Measurements from ENCODE around the gene NEUROD6. TPM values are rescaled to one million over a fixed set of nuclear protein-coding genes. Genes with fewer than 3 reads are reported as not detected.

Gene NEUROD6
- polyA plus RNA-seq (ENCODE audit: insufficient read depth in 1 of 5, insufficient read length in 5 of 5, low replicate concordance in 1 of 5) = under 1 TPM in 2 of 5 donors, not detected in 3; 0.12 to 0.22 TPM
- long read RNA-seq, donor 1 = 0 reads
- long read RNA-seq, donor 2 = 0 reads
- long read RNA-seq, donor 3 = 0 reads
- long read RNA-seq, donor 4, transcript NEUROD6-201 (2 exons, 2,131 nt) = major isoform, 6 of 6 reads
- long read RNA-seq, donor 4, partial matches to known transcripts = 0 of 6 reads
- long read RNA-seq, donor 4, other reads (novel, unspliced or antisense) = 0 of 6 reads
- long read RNA-seq, donor 5 = 0 reads
- long read RNA-seq, donor 6 = 0 reads
- long read RNA-seq, donor 7 = 0 reads
- long read RNA-seq, donor 8, partial matches to known transcripts = 0 of 2 reads
- long read RNA-seq, donor 8, other reads (novel, unspliced or antisense) = 0 of 2 reads

DNA sequence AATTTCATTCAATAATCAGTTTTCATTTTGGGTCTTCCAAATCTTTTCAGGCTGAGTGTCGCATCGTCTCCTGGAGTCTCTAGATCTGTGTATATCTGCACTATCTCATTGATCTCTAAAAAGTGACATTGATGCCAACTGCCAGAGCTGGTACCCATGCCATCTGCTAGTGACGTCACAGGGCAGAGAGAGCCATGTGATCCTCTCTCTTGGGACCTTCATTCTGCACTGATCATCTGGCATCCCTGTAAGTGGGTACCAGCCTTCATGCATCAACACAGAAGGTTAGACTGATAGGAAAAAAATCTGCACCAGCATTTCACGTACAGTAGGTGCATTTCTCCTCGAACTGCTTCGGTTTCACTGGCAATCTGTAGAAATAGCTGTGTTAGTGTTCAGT, at the start of gene NEUROD6:
Gene NEUROD6, minus strand, starts transcription at position 124 of the 400 bp plus-strand sequence. CDS start 1,458 bp downstream, outside the sequence.
- DNase-seq = no peak

DNA sequence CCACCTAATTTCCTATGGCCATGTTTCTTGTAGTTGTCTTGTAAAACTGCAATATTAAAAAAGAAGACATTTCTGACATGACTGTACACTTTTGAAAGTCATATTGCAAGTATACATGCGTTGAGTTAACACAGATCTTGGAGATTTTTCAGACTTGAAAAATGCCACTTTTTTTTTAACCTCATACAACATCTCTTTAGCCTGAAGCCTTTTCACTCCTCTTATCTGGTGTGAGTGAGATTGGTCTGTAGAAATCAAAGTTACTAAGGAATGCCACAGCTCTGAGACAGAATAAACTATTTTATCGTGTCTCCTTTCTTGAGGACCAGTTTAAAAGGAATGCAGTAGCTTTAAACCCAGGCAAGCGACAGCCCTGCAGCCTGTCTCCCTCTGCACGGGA, 43.9 kb upstream of the NEUROD6 start:
- no peak for DNase-seq

DNA sequence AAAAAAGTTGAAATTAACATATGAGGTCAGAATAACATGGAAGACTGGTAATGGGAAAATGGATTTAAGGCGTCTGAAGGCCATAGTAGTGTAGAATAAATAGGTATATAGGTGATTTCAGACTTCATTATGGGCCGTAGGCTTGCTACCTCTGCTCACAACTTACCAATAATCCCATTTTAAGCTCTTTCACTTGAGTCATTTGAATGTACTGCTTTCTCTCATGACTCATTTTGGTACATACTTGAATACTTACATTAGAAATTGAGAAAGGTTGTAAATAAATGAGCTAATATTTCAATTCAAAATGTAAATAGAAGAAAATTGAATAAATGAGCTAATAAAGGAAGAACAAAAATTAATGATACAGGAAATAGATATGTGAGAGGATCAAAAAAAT, 42.2 kb upstream of the NEUROD6 start:
- DNase-seq = no peak

DNA sequence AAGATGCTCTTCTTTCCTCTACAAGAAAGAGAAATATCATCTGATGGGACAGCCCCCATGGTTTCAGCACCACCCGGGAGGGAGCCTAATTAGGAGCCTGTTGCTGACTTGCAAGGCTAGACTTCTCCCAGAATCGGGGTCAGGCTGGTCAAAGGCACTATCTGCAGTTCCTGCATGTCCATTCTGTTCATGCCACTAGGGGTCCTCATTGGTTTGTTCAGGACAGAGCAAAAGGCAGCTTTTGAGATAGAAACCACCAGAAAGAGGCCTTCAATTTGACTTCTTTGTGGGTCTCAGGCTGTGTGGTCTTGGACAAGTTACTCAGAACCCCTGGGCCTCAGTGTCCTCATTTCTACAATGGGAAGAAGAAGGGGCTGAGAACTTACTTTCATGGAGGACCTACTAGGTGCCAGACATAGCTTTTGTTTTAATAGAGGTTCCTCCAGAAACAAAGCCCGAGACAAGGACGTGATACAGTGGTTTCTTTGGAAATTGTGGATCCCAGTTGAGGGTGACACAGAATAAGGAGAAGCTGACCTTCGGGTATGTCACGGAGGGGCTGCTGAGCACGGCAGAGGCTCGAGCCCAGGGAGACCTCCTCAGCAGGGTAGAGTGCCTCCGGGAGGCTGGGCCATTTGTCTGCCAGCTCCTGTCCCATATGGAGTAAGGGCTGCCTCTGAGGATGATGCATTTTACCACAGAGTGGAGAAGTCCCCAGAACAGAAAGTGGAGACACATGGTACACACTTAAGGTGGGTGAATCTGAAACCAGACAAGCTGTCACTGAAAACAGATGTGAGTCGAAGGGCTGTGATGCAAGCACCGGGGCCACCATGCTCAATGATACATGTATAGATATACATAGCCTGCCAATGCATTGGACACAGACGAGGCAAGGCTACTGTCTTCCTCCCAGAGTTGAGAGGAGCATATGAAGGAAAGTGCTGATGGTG, 33.1 kb upstream of the NEUROD6 start:
- peak; percentile 47 to 60 for DNase-seq

DNA sequence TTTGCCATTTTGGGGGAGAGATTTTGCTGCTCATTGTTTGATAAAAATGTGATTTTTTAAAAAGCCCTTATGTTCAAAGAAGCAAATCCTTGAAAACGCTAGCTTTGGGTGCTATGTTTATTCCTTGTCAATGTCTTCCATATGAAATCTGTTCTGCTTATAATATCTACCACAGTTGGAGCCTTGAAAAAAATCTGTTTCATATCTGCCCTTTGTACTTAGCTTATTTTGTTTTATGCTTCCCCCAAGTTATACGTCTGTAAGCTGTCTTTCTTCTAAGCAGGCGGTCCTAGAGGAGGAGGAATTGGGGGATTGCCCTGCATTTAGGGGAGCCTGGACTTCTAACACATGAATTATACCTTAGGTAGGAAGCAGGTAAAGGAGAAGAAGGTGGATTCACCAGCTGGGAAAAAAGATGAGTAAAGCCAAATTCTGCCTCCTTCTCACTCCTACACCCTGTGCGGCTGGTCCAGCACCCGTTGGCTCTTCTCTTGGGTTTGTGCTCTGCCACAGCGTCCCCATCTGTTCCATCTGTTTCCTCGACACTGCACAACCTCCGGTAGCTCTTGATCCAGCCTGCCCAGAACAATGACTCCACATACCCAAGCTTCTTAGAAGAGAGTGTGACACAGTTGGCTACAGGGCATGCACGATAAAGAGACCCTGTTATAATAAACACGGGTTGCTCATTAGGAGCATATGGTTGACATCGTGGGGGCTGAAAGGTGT, 31.9 kb upstream of the NEUROD6 start:
- no peak for DNase-seq

DNA sequence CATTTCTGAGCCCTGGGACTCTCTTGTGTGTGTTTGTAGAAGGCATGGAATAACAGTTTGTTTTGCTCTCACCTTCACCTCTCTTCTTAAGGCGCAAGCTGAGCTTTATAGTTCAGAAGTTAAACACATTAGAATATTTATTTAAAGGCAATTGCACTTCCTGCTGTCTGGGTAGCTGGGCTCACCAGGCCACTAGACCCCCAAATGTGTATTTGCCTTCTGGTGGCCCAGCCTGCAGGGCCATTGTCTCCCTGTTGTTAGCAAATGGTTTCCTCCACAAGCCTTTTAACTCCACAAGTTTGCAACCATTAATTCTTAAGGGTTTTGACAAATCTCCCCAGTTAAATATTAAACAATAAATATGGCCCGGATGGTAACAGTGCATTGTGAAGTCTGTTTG, 31.1 kb upstream of the NEUROD6 start:
- no peak for DNase-seq

DNA sequence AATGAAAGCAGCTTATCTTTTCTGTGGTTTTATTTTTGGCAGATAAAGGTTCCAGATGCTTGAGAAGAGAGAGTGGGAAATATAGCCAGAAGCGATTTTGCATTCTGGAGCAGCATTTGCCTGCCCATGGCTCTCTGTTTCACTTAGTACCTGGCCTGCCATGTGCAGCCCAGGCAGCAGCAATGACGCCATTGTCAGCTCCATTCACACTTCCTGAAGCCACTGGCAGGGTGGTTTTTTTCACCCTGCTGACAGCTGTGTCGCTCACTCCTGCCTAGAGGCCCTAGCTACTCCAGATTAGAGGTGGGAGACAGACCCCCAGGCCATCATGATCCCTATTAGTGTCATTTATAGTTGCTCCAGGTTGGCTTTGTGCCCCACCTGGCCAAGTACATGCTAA, 30.1 kb upstream of the NEUROD6 start:
- no peak for DNase-seq

DNA sequence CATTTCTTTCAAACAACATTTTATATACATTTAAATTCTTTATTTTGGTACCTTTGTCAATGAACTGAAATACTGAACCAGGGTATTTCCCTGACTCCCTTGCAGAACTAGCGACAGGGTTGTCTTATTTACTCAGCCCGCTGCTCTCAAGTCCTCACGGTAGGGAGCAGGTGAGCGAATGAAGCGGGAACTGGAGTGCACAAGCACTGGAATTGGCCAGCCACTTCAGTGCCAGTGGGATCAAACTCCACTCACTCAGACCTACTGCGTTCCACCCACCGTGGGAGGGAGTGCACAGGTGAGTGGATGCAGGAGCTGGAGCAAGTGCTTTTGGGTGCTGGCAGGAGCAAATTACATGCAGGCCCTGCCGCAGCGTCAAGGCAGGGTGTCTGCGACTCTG, 28.1 kb upstream of the NEUROD6 start:
- no peak for DNase-seq

DNA sequence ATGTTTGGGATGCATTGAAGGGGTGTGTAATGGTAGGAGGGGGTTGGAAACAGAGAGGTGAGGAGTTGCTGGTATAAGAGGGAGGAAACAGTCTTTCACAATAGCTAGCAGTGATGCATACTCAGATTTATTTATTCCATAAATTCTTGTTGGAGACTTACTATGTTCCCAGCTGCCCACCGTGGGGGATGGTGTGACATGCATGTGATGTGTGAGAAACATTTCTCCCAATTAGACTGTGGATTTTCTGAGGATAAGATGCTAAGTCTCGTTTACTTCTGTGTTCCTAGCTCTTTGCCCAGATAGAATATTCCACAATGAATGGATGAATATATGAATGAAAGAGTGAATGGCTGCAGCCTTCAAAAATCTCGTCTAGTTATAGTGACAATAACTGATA, 23.0 kb upstream of the NEUROD6 start:
- DNase-seq = no peak

DNA sequence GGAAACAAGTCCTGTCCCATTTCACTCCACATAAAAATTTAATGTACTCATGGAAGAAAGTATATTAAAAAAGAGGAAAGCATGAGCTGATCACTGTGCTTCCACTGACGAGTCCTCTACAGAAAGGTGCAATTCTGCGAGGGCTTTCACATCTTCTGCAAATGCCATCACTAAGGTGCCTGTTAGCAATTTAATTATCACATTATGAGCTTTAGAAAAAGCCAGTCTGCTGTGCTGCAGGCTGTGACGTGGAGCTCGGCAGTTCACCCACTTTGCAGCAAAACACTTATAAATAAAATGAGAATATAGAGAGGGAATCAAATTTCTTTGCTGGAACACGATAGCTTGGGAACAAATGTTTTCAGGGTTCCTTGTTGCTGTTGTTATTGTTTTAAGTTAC, 22.5 kb upstream of the NEUROD6 start:
- no peak for DNase-seq

DNA sequence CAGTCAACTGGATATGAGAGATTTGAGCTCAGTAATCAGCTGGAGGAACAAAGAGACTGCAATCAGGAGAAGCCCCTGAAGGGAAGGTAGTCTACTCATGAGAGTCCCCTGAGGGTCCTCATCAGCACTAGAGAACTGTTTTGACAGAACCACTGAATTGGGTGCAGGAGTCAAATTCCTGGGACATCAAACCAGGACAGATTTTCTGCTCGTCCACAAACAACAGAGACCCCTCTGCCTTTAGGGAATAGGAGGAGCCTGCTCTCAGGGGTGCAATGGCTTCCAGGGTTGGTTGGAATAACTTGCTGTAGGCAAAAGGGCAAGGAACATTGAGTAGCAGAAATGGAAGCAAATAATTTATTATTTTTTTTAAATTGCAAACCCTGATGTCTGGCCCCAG, 21.9 kb upstream of the NEUROD6 start:
- no peak for DNase-seq

DNA sequence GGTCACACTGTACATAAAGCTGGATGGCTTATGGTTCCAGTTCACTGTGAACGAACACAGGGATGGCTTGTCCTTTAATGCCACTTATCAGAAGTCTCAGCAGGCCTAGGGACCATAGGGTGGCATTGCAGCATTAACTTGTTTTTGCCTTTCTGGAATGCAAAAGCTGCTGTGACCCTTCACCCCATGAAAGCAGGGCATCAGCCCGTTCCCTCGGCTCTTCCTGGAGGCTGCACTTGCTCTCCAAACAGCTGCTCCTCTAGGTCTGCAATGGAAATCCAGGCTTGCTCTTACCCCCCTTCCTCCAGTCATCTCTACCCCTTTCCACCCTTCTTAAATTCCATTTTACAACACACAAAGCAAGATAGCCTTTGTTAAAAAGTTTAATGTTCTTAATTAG, 17.9 kb upstream of the NEUROD6 start:
- DNase-seq = no peak

DNA sequence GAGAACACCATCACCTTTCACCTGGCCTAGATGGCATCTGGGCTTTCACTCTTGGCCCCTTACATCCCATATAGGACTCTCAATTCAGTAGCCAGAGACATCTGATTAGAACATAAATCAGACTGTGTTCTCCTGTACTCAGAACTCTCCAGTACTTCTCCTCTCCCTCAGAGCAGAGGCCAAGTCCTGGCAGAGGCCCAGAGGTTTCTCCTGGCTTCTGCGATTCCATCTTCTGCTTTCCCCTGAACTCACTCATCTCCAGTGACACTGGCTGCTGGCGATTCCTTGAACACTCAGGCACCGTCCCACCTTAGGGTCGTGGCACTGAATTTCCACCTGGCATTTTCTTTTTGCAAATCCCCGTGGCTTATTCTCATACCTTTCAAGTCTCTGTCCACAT, 4.9 kb upstream of the NEUROD6 start:
- DNase-seq = no peak

DNA sequence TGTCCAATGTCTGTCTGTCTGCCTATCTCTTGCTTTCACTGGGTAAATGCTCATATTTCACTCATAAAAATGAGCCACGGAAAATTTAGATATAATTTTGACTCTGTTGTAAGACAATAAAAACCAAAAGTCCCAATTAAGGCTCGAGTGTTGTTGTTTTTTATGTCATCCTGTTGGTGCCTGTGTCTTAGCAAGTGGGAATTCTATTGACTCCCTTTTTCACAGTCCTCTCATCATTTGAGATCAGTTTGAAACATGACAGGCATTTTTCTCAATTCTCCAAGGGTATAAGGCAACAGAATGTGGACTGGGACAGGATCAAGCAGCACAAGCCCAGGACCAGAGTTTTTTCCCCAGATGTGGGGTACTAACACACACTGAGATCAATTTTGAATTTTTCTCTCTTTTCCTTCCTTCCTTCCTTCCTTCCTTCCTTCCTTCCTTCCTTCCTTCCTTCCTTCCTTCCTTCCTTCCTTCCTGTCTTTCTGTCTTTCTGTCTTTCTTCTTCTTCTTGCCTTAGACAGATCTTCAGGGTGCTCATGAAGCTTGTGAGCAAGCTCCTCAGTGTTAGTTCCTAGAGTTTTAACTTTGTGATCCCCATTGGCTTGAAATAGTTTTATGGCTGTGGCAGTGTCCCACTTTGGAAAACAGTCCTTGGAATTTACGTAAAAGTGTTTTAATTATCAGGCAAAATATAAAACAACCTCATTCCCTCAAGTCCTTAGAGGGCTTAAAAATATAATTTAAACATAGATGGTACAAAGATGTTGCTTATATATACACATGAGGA, 3.2 kb upstream of the NEUROD6 start:
- DNase-seq = no peak

DNA sequence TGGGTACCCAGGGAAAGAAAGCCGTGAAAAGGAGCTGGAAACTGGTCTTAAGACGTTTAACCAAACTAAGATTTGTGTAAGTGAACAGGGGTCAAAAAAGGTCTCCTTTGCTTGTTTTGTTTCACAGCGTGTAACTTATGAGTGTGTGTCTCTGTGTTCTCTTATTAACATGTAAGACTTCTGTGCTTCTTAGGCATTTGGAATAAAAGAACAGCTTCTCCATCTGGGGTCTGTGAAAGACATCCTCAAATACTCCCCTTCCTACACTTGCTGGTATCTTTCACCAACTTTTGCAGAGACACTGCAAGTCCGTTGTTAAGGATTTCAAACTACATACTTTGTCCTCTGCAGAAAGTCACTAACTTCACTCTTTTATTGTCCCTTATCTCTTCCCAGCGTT, 615 bp upstream of the NEUROD6 start:
- no peak for DNase-seq

DNA sequence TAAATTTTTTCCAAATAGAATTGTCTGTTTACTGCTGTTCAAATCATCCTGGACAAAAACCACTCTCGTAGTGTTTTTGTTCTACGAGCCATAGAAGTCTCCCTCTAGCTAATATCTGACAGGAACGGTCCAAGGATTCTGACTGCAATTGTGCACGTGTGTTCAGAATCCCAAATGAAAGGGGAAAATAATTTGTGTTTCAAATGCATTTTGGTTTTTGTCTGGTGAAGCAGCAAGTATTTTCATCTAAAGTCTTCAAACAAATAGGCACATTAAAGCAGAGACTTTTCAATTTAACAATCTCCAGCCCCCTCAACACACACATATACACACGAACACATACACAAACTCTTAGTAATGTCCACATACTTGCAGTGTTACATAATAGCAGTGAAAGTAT, 475 bp downstream of the NEUROD6 start:
- DNase-seq = no peak

DNA sequence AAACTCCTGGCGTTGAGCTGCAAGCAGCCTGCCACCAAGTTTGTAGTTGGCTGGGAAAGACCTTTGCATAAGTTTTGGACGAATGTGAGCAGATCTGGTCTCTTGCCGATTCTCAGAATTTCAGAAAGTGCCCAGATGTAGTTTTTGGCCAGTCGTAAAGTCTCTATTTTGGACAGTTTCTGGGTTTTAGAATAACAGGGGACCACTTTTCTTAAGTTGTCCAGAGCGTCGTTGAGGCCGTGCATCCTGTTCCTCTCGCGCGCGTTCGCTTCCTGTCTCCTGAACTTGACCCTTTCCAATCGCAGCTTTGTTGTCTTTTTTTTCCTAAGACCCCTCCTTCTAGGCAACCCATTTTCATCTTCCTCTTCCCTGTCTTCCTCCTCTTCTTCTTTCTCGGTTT, 1.8 kb downstream of the NEUROD6 start:
- DNase-seq = no peak

DNA sequence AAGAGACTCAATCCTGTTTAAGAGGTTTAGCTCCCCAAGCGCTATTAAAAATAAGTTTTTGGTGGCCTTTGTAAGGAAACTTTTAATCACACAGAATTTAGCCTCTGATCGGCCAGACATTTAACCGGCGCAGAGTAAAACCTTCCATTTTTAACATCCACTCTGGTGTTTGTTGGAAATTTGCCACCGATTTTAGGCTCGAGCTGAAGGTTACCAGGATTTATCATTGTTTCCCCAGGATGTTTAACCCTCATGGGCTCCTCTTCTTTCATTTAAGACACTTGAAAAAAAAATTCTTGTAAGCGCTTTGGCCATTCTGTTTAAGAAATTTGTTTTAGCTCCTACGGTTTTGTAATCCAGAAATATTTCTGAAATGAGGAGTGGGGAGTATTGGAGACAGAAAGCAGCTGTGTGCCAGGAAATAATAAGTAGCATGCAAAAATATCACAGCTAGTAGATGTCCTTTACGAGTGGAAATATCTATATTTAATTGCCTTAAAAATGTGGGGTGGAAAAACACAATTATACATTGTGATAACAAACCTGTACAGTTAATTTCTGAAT, 3.4 kb downstream of the NEUROD6 start:
- peak; percentile 74 to 76 for DNase-seq

DNA sequence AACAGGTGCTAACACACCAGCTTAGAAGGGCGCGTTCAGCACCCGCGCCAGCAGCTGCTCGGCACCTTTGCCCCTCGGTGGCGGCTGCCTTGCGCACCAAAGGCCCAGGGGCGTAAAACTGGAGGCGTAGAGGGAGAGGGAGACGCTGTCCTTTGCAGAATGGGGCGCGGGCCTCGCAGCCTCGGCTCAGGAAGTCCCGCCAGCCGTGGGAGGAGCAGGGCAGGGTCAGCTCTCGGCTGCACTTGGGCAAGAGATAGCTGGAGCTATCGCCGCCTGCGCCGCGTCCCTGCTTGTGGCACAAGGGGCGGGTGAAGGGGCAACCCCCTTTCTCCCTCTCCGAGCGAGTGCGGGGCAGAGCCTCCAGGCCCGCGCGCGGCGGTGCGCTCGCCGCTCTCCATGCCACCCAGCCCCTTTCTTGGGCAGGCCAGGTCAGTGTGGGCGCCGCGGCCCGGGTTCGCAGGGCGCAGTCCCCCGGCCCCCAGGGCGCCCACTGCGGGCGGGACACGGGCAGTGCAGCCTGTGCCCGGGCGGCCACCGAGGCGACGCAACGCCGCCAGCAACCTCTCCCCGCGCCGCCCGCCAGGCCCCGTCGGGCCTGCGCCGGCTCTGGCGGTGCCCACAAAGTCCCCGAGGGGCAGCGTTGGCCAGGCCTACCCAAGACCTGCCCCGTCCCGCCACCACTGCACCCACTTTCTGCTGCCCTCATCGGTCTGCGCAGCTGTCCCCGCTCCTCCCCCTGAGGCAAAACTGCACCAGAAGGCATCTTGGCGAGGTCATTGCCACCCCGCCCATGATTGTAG, 4.1 kb downstream of the NEUROD6 start:
- DNase-seq = no peak

DNA sequence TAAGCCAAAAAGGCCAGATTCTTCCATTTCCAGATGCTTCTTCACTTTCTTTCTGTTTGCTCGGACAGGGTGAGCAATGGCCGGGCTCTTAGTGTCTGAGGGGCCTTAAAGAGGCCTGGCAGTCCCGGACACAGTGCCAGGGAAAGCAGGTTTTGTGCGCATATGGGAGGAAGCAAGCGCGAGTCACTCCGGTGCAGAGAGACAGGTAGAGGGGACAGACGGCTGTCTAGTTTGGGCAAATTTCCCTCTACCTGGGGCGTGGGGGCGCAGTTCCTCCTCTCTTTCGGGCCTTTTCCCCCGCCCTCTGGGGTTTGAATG, 4.7 kb downstream of the NEUROD6 start:
- no peak for DNase-seq
